ENCODE measurements around the gene ABCC5.

Gene ABCC5

DNA sequence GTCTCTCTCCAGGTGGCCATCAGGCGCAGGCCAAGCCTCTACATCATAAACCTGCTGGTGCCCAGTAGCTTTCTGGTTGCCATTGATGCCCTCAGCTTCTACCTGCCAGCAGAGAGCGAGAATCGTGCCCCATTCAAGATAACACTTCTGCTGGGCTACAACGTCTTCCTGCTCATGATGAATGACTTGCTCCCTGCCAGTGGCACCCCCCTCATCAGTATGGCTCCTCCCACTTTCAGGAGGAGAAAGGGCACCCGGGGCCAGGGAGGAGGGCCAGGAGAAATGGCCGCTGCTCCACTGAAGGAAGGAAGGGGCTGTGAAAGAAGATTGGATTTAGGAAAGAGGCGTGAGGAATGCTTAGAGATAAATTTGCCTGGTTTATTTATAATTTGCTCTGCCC, 41.7 kb upstream of the ABCC5 start:
- Histone ChIP-seq H3K27ac (ENCODE audit: low read length) (no peak overlapping the region), H3K27me3 (replicated peaks; ENCODE audit: insufficient read depth, low read length) (no peaks in the 10 kb centered on the region), H3K4me2 (ENCODE audit: low read depth, low read length) (no peak overlapping the region), H3K79me2 (ENCODE audit: low read length) (no peaks in the 10 kb centered on the region), H2AFZ (ENCODE audit: low read length) (no peak overlapping the region), H3K9me2 (replicated peaks; ENCODE audit: insufficient read depth, low read length) (no peaks in the 10 kb centered on the region), H3K9me3 (replicated peaks; ENCODE audit: insufficient read depth, low read length) (no peaks in the 10 kb centered on the region), H4K20me1 (ENCODE audit: insufficient read depth, low read length) (no peaks in the 10 kb centered on the region), H3F3A (ENCODE audit: insufficient read depth, low read length) (no peaks in the 10 kb centered on the region), H3K4me3 (ENCODE audit: low read length) (no peak overlapping the region), H3K4me1 (ENCODE audit: low read length) (no peaks in the 10 kb centered on the region), H3K36me3 (replicated peaks; ENCODE audit: insufficient read depth, low read length) (no peaks in the 10 kb centered on the region), H3K9ac (ENCODE audit: low read length) (no peak overlapping the region)
- TF ChIP-seq, protein P1, sequence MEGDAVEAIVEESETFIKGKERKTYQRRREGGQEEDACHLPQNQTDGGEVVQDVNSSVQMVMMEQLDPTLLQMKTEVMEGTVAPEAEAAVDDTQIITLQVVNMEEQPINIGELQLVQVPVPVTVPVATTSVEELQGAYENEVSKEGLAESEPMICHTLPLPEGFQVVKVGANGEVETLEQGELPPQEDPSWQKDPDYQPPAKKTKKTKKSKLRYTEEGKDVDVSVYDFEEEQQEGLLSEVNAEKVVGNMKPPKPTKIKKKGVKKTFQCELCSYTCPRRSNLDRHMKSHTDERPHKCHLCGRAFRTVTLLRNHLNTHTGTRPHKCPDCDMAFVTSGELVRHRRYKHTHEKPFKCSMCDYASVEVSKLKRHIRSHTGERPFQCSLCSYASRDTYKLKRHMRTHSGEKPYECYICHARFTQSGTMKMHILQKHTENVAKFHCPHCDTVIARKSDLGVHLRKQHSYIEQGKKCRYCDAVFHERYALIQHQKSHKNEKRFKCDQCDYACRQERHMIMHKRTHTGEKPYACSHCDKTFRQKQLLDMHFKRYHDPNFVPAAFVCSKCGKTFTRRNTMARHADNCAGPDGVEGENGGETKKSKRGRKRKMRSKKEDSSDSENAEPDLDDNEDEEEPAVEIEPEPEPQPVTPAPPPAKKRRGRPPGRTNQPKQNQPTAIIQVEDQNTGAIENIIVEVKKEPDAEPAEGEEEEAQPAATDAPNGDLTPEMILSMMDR (IDR thresholded peaks at IDR 0.05; ENCODE audit: low read length) = no peak
- no peak for TF ChIP-seq EZH2 (optimal IDR thresholded peaks at IDR 0.05; ENCODE audit: low read depth, low read length)
- no peak for TF ChIP-seq EZH2phosphoT487 (IDR thresholded peaks at IDR 0.05; ENCODE audit: low read length)
- DNase-seq = no peak

DNA sequence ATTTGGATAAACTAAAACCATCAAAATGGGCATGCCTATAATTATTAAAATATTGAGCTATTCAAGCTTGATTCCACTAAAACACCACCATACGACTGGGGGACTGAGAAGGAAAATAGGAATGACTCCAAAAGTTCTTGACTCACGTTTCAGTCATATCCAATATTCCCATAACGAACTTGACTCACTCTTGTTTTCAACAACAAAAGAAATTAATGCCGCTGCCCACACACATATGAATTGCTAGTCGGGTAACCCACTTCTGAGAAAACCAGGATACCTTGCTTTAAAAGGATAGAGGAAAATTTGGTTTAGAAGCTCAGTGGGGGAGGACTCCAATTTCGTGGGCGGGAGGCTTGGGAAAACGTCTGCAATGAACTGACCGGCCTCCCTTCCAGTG, 40.3 kb upstream of the ABCC5 start:
- DNase-seq = no peak
- Histone ChIP-seq H3K27ac (ENCODE audit: low read length) (no peak overlapping the region), H3K9me2 (replicated peaks; ENCODE audit: insufficient read depth, low read length) (no peaks in the 10 kb centered on the region), H4K20me1 (ENCODE audit: insufficient read depth, low read length) (no peaks in the 10 kb centered on the region), H3K4me3 (ENCODE audit: low read length) (no peak overlapping the region), H3K27me3 (replicated peaks; ENCODE audit: insufficient read depth, low read length) (no peaks in the 10 kb centered on the region), H3K79me2 (ENCODE audit: low read length) (no peaks in the 10 kb centered on the region), H2AFZ (ENCODE audit: low read length) (no peak overlapping the region), H3K9ac (ENCODE audit: low read length) (no peak overlapping the region), H3K9me3 (replicated peaks; ENCODE audit: insufficient read depth, low read length) (no peaks in the 10 kb centered on the region), H3F3A (ENCODE audit: insufficient read depth, low read length) (no peaks in the 10 kb centered on the region), H3K36me3 (replicated peaks; ENCODE audit: insufficient read depth, low read length) (no peaks in the 10 kb centered on the region), H3K4me2 (ENCODE audit: low read depth, low read length) (no peak overlapping the region), H3K4me1 (ENCODE audit: low read length) (no peaks in the 10 kb centered on the region)
- TF ChIP-seq EZH2 (optimal IDR thresholded peaks at IDR 0.05; ENCODE audit: low read depth, low read length) (no peak), EZH2phosphoT487 (IDR thresholded peaks at IDR 0.05; ENCODE audit: low read length) (no peak)
- TF ChIP-seq, protein P1 (IDR thresholded peaks at IDR 0.05; ENCODE audit: low read length) = no peak

DNA sequence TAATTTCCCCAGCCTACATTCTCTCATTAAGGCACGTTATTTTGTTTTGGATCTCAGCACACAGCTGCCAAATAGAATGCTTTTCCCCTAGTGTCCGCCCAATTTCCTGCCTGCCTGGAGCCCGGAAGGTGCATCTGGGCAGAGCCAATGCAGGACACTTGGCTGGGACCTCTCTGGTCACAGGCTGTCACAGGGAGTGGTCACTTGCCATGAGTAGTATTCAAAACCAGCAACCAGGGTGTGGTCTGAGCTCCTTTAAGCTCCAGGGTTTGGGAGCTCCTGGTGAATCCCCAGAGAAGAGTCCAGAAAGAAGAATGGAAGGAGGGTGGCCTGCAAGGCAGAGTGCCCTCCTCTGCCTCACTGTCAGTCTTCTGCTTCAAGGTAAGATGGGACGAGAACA, 35.1 kb upstream of the ABCC5 start, which contains the start of gene HTR3C:
HTR3C (plus strand) TSS at position 281 of the 400 bp plus-strand sequence; CDS start at position 315, 34 bp downstream.
- H4K20me1 ChIP-seq (ENCODE audit: insufficient read depth, low read length) = no peaks in the 10 kb centered on the region
- no peaks in the 10 kb centered on the region for H3K9me2 ChIP-seq (replicated peaks; ENCODE audit: insufficient read depth, low read length)
- H3K9me3 ChIP-seq (replicated peaks; ENCODE audit: insufficient read depth, low read length) = no peaks in the 10 kb centered on the region
- H3K27me3 ChIP-seq (replicated peaks; ENCODE audit: insufficient read depth, low read length) = no peaks in the 10 kb centered on the region; the same call in 1 of the 2 replicates
- no peak within 1 kb of the TSS for H3K27ac ChIP-seq (ENCODE audit: low read length)
- no peak within 1 kb of the TSS for H2AFZ ChIP-seq (ENCODE audit: low read length)
- no peak within 1 kb of the TSS for H3K4me2 ChIP-seq (ENCODE audit: low read depth, low read length)
- no peaks in the 10 kb centered on the region for H3F3A ChIP-seq (ENCODE audit: insufficient read depth, low read length)
- TF ChIP-seq EZH2 (optimal IDR thresholded peaks at IDR 0.05; ENCODE audit: low read depth, low read length) (no peak), EZH2phosphoT487 (IDR thresholded peaks at IDR 0.05; ENCODE audit: low read length) (no peak)
- TF ChIP-seq, protein P1 (IDR thresholded peaks at IDR 0.05; ENCODE audit: low read length) = no peak
- H3K4me1 ChIP-seq (ENCODE audit: low read length) = no peaks in the 10 kb centered on the region
- no peak for DNase-seq
- no peaks in the 10 kb centered on the region for H3K36me3 ChIP-seq (replicated peaks; ENCODE audit: insufficient read depth, low read length)
- H3K9ac ChIP-seq (ENCODE audit: low read length) = no peak within 1 kb of the TSS
- no peaks in the 10 kb centered on the region for H3K79me2 ChIP-seq (ENCODE audit: low read length)
- H3K4me3 ChIP-seq (ENCODE audit: low read length) = no peak within 1 kb of the TSS

Data from MM.1S (cell line).